ENCODE results near the gene SRGAP3.

The SRGAP3 gene

DNA sequence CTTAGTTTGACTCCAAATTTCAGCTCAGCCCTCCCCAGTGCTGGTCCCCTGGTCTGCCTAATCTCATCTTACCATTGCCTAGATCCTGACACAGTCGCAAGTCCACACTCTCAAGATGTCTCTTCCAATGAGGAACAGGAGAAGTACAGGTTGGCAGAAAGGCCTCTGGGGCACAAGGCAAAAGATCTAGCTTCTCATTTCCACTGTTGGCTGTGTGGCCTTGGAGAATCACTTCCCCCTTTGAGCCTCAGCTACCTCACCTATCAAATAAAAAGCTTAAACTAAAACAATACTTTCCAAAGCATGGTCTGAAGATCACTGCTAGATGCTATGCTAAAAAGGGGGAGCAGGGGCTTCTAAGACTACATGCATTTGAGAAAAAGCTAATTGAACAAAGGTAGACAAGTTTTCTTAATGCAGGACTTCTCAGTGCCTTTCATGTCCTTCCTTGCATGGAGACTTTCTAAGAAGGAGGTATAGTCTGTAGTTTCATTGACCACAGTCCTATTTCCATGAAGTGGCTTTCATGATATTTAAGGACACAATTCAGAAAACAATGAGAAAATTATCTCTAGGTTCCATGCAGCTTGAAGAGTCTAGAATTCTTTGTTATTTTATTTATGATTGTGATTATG lies 168.1 kb downstream of the SRGAP3 start:
- DNase-seq (ENCODE audit: low spot score): no peak

DNA sequence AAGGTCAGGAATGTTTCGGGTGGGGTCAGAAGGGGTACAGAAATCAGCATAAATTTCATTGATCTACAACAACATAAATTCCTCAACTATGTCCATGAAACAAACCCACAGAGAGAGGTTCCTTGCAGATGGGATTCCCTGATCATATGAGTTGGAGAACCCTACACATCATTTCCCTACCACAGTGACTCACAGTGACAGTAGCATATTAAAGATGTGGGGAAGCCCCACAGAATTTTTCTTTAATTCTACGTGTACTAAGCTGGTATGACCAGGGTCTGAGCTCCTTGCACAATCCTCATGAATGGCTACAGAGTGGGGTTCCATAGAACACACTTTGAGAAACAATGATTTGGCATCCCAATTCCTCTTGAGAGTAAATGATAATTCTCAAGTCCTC lies 169.3 kb downstream of the SRGAP3 start:
- no peak for DNase-seq (ENCODE audit: low spot score)

DNA sequence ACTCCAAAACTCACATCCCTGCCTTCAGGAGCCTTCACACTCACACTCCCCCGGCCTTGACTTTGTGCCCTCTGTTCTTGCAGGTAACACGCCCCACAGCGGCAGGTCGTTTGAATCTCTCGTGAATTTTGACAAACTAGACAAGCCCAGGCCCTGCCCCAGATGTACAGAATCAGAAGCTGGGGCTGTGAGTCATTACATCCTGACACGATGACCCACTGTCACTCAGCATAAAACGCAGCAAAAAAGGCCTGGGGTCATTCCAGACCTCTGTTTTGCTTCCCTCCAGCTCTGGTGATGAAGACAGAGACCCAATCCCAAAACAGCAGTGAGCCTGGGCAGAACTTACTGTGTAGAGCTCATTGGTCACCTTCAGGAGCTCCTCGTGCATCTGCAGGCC lies 169.8 kb downstream of the SRGAP3 start:
- no peak for DNase-seq (ENCODE audit: low spot score)

DNA sequence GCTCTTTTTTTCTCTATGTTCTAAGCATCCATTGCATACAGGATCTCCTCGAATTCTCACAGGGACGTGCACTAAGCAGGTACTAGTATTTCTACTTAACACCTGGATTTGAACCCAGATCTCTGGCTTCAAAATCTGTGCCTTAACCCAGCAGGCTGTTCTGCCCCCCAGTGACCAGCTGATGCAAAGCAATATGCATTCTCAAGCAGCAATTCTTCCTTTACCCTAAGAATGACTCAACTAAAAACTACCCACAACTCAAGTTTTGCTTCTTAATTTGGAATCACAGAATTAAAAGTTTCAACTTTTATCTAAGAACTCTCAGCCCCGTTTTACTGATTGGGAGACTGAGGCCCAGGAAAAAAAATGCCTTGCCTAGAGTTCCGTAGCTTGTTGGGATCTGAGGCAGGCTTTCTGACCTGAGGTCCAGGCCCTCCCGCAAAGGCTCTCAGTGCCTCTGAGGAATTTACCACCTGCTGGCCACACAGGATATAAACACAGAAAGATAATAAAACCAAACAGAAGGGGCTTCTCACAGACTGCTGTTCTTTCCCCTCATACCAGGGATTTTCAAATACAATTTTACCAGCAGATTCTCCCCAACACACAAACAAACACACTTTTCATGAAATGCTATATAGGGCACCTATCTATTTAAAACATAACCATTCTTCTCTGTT lies 170.7 kb downstream of the SRGAP3 start:
- DNase-seq (ENCODE audit: low spot score): no peak

DNA sequence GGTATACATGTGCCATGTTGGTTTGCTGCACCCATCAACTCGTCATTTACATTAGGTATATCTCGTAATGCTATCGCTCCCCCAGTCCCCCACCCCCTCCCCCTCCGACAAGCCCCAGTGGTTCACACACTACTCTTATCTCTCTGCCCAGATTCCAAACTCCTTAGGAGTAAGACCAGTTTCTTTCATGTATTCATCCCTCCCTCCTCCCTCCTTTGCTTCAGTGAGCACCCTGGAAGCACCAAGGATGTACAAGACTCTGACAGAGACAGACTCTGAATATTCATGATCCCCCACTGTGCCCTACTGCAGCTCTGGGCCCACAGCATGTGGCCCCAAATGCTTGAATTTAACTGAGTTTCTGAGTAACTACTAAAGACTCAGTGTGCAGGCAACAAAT lies 172.4 kb downstream of the SRGAP3 start:
- no peak for DNase-seq (ENCODE audit: low spot score)

DNA sequence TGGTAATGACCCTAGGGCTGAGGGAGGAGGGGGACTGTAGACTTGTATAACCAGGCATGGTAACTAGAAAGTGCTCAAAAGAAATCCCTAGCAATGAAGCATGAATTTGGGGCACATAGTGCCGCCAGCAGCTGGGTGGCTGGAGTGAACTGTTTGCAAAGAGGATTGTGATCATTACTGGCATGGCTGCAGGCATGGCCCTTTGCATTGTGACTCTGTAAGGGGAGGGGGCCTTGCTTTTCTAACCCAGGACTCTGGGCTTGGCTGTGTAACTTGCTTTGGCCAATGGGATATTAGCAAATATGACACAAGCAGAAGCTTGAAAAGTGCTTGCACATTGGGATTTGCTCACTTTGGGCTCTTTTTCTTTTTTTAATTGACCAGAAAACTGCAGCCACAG lies 173.7 kb downstream of the SRGAP3 start:
- DNase-seq (ENCODE audit: low spot score): no peak

DNA sequence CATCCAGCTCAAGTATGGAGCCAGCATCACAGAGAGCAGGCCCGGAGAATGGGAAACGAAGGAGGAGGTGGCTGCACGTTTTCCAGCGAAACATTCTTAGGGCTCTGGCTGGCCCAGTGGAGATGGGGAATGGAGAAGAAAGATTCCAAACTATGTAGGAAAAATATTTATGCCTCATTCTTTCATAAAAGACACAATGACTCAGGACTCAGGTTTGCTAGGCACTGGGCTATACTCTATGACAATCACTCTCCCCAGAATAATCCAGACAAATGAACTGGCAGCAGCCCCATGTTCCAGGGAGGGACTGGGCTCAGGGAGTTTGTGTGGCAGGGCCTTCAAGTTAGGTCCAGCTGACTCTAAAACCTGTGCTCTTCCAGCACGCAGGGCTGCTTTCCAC lies 175.4 kb downstream of the SRGAP3 start:
- no peak for DNase-seq (ENCODE audit: low spot score)

DNA sequence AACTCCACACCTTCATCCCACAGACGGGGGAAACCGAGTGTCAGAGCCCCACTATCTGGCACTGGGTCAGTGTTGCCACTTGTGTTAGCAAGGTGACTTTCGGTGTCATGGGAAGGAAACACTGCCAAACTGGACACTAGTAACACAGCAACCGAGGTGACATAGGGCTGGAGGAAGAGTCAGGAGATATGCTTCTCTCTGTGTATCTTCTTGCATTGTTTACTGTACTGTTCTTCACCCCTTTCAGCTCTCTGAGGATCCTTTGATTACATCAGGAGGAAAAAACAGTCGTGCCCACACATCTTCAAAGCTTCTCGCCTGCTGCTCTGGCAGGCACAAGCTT lies 176.8 kb downstream of the SRGAP3 start:
- DNase-seq (ENCODE audit: low spot score): no peak

DNA sequence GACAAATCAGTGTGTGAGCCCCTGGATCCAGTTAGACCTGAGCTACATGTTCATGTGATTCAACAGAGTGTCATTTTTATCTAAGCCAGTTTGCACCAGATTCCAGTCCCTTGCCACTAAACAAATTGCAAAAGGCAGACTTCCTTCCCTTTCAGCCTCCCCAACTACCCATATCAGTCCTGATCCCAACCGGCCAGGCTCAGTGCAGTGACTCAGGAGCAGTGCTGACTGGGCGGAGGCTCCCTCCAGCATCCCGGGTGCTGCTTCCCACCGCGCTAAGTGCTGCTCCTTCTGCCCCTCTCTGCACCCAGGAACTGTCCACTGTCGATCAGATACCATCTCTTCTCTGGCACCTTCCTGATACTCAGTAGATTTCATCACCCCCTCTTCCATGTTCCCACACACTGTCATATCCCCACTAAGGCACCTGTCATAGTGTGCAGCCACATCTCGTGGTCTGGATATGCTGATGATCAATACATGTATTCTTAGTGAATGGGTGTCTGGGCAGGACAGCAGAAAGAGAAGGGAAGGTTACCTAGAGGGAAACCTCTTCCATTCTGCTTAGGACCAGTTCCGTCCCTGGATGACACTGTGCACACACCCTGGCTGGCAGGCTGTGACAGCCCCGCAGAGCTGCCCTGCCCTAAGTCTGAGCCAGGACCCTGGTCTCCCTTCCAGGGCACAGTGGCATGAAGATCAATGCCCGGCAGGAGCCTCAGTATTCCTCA lies 177.3 kb downstream of the SRGAP3 start:
- no peak for DNase-seq (ENCODE audit: low spot score)

DNA sequence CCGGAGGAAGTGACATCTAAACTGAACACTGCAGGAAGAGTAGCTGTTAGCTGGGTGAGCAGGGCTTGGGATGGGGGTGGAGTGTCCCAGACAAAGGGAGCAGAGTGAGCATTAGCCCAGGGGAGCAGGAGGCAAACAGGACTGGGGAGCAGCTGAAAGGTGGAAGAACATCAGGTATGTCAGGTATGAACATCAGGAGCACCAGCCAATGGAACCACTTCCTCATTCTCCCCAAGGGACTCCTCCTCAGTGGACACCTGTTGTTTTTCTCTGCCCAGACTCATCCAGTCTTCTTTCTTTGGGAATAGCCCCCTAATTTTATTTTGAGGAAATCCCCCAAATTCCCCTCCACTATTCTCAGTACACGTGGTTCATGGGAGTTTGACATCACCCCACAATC lies 178.5 kb downstream of the SRGAP3 start:
- no peak for DNase-seq (ENCODE audit: low spot score)

DNA sequence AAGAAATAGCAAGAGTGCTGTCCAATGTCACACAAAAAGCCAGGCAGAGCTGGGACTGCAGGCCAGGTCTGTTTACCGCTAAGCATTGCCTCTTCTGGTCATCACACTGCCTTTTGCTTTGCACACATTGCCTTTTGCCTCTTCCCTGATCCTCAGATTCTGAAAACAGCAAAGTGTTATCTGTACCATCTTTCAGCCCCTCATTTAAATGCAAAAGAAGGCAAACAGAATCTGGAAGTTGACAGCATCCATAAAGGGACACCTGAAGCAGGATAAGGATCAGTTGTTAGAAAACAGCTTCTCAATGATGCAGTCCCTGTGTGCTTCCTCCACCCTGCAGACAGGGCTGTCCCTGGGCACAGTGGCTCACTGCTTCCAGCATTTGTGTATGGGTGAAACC lies 179.5 kb downstream of the SRGAP3 start:
- DNase-seq (ENCODE audit: low spot score): no peak

DNA sequence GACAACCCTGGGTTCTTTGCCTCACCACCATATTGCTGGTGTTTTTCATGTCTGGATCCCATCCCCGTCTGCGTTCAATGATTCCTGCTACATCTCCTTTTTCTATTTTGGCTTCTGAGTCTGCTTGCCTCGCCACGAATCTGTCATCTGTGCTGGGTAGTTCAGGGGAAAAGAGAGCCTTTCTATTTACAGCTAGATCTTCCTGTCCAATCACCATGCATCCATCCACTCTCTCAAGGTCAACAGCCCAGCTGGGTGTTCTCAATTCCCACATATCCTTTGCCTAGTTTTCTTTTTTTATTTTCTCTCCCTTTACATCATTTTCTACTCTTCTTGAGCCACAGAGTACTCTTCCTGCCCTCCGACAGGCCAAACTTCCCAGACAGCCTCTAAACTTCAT lies 181.4 kb downstream of the SRGAP3 start:
- DNase-seq (ENCODE audit: low spot score): no peak

DNA sequence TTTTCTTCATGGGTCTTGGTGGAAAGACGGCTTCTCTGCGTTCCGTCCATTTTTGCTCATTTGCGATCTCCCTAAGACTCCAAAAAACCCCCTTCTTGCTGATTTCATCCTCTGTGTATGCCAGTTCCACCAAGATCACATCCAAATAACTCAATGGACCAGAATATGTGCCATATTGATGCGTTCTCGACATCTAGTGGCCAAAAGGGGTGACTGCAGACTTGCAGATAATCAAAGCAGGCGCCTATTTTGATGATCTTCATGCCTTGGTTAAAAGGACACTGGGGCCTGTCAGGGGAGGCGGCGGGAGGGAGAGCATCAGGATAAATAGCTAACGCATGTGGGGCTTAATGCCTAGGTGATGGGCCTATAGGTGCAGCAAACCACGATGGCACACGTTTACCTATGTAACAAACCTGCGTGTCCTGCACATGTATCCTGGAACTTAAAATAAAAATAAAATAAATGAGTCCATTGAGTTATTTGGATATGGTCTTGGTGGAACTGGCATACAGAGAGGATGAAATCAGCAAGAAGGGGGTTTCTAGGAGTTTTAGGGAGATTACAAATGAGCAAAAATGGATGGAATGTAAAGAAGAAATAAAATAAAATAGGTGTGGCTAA lies 182.0 kb downstream of the SRGAP3 start:
- peak; percentile 72 for DNase-seq (ENCODE audit: low spot score)

DNA sequence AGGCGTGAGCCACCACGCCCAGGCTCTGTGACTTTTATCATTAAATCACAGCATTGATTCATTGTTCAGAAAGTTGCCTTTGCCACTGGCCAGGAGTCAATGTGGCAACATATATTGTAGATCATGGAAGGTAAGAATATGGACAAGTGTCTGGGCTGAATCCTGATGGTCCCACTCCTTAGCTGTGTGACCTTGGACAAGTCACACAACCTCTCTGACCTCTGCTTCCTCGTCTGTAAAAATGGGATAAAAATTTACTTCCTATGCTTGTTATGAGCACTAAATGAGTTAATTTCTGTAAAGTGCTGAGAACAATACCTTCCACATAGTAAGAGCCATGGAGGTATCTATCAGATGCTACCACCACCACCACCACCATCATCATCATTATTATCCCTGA lies 182.7 kb downstream of the SRGAP3 start:
- no peak for DNase-seq (ENCODE audit: low spot score)

DNA sequence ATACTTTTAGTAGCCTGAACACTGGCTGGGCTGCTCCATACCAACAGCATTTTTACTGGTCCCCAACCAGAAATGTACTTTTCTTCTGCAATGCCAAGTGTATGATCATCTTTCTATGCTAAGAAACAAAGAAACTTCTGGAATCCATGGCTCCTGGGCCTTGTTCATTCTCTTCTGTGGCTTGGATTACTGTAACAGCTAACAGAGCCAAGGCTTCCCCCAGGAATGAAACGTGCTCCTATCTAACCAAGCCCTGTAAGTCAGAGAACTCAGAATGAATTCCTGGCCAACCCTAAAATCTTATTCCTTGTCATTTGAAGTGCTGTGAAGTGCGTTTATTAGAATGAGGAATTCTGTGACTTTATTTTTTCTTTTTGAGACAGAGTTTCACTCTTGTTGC lies 183.3 kb downstream of the SRGAP3 start:
- DNase-seq (ENCODE audit: low spot score): no peak

DNA sequence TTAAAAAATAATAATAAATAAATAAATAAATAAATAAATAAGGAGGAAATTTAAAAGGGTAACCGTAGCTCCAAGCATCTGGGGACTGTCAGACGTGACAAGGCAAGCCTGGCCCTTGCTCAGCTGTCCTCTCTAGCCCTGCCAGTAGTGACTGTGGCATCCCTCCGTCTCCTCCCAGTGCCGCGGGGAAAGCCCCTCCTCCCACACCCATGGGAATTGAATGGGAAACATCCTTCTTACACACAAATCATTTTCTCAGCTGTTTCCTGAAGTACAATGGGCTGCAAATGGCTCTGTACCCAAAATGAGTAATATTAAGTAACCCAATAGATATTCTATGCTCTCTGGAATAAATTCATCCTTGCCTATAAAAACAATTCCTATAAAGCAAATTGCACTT lies 184.6 kb downstream of the SRGAP3 start:
- no peak for DNase-seq (ENCODE audit: low spot score)

DNA sequence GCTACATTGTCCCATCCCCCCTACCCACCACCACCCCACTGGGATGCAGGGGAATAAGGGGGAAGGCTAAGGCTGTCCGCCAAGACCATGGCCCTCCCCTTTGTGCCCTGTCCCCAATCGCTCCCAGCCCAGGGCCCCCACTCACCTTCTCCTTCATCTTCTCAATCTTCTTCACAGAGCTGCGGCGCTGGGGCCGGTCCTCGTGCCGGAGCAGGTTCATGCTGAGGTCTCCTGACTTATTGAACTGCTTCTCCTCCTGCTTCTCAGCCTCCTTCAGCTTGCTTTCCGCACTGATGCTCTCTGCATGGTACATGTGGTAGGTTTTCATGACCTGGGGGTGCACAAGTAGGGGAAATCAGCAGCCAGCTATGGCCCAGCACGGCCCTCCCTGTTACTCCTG lies 185.2 kb downstream of the SRGAP3 start:
- no peak for DNase-seq (ENCODE audit: low spot score)

DNA sequence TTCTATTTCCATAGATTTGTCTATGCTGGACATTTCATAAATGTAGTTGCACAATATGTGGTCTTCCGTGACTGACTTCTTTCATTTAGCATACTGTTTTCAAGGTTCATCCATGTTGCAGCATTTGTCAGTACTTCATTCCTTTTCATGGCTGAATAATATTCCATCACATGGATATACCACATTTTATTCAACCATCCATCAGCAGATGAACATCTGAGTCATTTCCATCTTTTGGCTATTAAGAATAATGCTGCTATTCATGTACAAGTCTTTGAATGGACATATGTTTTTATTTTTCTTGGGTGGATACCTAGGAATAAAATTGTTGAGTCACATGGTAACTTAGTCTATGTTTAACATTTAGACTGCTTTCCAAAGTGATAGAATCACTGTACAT lies 186.9 kb downstream of the SRGAP3 start:
- no peak for DNase-seq (ENCODE audit: low spot score)

DNA sequence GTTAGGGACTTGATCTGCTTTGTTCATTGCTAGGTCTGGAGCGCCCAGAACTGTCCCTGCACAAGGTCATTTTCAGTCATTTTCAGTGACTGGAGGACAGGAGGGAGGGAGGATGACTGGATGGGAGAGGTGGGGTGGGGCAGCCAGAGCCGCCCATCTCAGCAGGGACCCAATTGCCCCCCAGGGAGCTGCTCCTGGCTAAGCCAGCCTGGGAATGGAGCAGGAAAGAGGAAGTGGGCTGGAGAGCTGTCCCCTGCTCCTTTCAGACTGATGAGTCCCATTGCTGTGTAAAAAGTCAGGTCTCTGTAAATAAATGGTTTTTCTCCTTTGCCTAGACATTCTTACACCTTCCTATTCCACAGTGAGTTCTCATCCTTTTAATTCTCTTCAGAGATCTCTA lies 187.8 kb downstream of the SRGAP3 start:
- DNase-seq (ENCODE audit: low spot score): no peak

DNA sequence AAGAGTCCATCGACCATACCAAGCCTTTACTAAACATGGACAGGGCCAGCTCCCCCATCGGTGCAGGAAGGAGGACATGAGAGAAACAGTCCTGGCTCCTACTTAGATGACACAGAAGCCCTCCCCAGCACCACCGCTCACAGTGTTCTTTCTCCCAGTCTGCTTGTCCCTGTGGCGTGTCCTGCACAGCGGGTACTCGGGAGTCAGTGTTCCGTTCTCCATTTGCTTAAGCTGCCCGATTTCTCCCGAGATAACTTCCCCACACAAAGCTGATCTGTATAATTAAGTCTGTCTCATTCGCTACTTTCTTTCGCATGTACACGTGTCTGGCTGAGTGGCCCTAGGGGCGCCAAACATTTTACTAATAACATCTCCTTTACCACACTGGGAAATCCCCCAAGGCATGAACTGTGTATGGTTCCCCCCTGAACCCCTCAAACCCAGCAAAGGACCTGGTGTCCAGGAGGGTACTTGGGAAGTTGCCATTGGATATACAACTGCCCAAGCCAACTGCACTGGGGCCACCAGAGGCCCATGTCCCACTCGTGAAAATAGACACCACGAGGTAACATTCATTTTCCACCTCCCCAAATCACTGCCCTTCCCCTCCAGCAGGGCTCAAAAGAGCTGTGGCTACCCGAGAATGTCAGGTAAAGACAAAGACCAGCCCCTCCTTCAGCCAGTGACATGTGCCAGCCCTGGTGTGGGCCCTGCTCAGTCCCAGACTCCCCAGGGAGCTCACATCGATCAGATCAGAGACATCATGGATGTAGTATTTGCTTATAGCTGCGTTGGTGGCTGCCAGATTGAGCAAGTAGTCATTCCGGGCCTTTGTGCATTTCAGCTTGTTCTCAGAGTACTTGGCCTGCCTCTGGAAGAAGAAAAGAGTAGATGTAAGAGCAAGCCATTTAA lies 189.7 kb downstream of the SRGAP3 start:
- DNase-seq (ENCODE audit: low spot score): no peak

DNA sequence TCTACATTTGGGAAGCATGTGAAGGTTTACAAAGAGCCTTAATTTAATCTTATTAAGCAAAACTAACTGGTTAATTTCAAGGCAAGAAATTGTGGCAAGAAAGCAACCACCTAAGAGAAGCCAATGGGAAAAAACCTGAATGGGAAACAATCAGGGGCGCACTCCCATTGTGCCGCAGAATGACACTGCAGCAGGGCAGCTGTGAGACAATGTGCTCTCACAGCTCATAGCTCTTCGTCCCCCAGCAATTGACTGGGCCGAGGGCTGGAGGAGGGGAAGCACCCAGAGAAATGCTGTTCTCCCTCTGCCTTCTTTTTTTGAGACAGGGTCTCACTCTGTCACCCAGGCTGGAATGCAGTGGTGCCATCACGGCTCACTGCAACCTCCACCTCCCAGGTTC lies 192.9 kb downstream of the SRGAP3 start:
- no peak for DNase-seq (ENCODE audit: low spot score)

All from D341Med (cell line).